ENCODE measurements around the gene MELTF.
A peak's percentile ranks its signal among the peaks of the same experiment; 100 is the strongest.
"Not testable (repeated sequence)": the region's sequence is repeated elsewhere in the genome, so short reads cannot be mapped to it uniquely, and the experiment has no call there.

MELTF gene

GRCh38 chr3:197029511-197030167 is at the start of gene MELTF:
TSS of gene MELTF (minus strand) at chr3:197029817. CDS start at chr3:197029702, 115 bp downstream.
- DNase-seq: peak; percentile 63 to 76

DNA sequence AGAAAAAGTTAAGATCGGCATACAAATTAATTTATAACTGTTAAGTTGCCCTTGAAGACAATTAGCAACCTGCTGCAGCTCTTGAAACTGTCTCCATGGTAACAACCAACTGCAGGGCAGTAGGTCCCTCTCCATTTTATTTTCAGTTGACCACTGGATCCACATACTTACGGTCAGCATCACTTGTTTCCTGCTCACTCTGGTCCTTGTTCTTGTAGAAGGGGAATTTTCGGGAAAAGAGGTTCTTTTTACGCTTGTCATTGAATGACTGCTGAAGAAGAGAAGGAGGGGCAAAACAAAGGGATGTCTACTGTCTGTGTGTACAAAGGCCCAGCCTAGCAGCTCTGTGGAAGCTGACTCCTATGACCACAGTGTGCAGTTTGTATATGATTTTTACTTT is 46.8 kb upstream of the MELTF start:
- DNase-seq: no peak

GRCh38 chr3:197068077-197068476 is 38.5 kb upstream of the MELTF start:
- DNase-seq: no peak

- no peak for DNase-seq
Measured at GRCh38 chr3:197064771-197065170, 35.2 kb upstream of the MELTF start.

DNA sequence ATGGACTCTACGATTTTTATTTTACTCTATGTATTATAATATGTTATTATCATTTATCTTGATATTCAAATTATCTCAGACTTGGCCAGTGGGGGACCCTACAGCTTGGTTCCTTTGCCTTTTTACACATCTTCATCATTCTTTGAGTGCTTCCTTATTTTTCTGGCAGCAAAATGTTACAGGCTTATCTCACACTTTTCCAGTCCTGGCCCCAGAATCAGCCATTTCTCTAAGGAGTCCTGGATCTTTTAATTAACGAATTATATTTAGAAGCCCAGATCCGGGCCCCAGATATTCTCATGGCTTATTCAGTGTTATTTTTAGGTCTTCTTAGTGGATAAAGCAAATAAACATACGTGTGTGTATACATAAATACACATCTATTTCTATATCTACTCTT is 32.8 kb upstream of the MELTF start:
- DNase-seq: no peak

DNA sequence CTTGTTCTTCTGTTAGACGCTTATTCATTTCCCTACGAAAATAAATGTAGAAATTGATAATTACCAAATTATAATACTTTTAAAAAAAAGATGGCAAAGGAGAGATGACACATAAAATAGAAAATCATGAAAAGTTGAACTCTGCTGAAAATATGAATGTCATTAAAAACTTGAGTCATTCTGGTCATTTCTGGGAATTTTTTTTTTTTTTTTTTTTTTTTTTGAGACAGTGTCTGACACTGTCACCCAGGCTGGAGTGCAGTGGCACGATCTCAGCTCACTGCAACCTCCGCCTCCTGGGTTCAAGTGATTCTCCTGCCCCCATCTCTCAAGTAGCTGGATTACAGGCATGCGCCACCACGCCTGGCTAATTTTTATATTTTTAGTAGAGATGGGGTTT is 22.0 kb upstream of the MELTF start:
- DNase-seq: not testable (repeated sequence)

DNA sequence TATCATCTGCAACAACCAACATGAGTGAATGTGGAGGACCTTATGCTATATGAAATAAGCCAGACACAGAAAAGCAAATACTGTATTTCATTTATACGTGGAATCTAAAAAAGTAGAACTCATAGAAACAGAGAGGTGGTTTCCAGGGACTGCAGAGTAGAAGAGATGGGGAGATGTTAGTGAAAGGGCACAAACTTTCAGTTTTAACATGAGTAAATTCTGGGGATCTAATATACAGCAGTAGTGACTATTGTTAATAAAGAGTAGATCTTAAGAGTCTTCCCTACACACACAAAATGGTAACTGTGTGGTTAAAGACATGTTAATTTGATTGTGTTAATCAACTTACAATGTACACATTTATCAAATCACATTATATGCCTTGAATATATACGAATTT is 20.9 kb upstream of the MELTF start:
- no peak for DNase-seq

GRCh38 chr3:197042539-197042938 is 12.9 kb upstream of the MELTF start:
- no peak for DNase-seq

DNA sequence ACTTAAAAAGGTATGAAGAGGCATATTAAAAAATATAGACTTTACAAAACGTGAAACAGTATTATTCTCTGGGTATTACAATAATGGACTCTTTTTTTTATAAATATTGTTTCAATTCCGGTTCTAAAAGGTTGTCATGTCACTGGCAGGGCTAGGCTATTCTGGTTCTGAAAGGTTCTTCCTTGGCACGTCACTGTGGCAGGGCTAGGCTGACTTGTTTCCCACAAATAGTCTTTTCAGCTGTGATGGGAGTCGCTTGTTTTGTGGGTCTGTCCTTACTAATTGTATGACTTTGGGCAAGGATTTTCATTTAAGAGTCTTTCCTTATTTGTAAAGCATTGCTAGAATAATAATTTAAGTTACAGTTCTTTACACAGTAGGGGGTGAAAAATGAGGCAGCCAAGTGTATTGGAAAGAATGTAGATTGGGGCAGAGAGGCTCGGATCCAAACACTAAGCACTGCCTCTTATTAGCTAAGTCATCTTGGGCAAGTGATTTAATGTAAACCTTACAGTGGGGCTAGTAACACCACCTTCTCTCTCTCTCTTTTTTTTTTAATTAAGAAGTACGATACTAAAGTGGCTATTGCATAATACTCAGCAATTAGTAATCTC is 12.4 kb upstream of the MELTF start:
- DNase-seq: no peak

GRCh38 chr3:197040658-197041057 is 11.0 kb upstream of the MELTF start:
- no peak for DNase-seq

- no peak for DNase-seq
Measured at GRCh38 chr3:197038679-197039462, 9.3 kb upstream of the MELTF start.

GRCh38 chr3:197035577-197035976 is 6.0 kb upstream of the MELTF start:
- no peak for DNase-seq

- not testable (repeated sequence) for DNase-seq
Measured at GRCh38 chr3:197034778-197035177, 5.2 kb upstream of the MELTF start.

- not testable (repeated sequence) for DNase-seq
Measured at GRCh38 chr3:197033764-197034163, 4.1 kb upstream of the MELTF start.

DNA sequence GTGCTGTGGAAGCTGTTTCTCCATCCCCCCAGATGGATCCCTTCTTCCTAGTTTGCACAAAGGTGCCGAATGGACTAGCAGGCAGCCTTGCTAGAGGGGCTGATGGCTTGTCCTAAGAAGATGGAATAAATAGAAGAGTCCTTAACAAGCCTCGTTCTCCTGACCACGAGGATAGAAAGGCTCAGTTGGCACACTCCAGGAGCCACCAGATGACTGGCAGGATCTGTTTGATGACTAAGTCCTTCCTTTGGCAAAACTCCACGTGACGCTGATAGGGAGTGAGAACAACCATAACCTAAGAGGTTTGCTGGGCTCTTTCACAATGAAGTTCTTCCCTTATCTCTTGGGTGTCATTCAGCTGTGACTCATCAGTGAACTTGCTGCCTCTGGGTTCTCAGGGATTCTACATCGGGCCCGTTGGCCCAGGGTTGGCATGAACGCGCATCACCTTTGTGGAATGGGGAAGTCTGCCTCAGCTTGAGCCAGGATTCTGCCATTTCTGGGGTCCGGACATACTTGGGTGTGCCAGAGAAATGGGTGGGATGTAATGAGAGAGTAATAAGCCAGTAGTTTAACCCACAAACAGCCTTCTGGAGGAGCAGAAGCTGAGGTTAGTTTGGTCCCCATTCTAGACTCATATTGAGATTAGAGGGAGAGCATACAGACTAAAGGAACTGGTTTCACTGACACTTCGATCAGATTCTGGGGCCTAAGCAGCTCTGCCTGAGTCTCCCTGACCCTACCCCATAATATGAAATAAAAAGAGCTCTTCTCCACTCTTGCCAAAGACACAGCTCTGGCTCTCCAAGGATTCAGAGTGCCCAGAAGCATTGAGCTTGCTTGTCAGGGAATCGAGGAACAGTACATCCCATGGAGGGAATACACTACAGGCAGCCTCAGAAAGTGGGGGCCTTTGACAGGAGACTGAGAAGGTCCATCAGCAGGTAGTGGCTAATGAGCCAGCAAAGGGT is 2.0 kb upstream of the MELTF start:
- peak; percentile 19 to 69 for DNase-seq

DNA sequence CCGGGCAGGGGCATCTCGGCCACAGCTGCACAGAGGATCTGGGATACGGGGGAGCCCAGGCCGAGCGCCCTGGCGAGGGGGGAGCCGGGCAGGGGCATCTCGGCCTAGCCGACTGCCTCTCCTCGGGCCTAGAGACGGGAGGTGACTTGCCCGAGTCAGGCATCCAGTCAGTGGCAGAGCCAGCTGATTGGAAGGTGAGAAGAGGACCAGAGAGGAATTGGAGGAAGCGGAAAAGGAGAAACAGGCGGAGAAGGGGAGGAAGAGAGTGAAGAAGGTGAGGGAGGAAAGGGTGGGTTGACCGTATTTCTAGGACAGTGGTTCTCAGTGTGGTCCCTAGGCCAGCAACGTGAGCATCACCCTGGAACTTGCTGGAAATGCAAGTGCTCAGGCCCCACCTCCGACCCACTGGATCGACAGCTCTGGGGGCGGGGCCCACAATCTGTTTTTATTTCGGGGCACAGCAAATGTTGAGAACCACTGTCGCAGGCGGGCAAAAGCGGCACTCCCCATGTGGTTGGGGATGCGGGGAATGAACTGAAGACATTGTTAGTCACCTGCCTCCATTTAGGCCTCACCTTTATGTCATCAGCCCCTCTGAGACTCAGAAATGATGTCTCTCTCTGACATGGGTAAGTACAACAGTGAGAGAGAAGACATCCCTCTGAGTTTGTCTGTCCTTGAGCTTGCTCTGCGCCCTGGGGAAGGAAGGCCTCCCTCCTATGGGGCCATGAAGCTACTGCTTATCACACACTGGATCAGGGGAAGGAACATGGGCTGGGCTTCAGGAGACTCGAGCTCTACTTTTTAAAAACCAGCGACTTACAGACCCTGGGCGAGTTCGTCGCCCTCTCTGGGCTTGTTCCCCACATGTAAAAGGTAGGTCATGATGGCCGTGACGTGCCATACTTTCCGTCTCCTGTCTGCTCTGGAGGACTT is 1.0 kb upstream of the MELTF start:
- no peak for DNase-seq

DNA sequence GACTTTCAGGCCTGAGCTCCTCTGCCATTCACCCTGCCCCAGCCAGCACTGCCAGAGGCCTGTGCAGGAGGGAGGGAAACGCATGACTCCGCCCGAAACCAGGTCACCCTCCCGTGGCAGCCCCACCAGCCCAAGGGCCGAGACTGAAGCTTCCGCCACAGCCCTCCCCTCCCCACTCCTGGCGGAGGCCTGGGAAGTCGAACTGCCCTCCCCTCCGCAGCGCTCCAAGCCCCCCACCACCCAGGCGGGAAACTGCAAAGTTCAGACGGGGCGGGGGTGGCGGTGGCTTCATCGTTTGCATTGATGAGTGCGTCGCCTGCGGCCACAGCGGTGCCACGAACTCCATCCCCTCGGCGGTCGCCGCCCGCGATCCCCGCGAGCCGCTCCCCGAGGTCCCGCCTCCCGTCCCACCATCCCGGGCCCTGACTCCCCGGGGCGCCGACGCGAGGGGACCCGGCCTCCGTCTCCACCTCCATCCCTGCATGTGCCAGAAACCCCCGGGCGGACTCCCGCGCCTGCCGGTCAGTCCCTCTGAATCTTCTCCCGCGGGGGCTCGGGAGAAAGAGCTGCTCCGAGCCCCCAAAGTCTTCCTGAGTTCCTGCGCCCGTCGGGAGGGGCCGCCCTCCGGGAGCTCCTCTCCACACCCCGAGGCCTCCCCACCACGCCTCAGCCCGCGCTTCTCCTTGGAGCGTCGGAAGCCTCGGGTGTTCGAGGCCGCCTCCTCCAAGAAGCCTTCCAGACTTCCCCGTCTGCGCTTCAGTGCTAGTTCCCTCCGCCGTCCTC is 698 bp downstream of the MELTF start:
- peak in 1 of 2 donors; percentile 6 for DNase-seq

DNA sequence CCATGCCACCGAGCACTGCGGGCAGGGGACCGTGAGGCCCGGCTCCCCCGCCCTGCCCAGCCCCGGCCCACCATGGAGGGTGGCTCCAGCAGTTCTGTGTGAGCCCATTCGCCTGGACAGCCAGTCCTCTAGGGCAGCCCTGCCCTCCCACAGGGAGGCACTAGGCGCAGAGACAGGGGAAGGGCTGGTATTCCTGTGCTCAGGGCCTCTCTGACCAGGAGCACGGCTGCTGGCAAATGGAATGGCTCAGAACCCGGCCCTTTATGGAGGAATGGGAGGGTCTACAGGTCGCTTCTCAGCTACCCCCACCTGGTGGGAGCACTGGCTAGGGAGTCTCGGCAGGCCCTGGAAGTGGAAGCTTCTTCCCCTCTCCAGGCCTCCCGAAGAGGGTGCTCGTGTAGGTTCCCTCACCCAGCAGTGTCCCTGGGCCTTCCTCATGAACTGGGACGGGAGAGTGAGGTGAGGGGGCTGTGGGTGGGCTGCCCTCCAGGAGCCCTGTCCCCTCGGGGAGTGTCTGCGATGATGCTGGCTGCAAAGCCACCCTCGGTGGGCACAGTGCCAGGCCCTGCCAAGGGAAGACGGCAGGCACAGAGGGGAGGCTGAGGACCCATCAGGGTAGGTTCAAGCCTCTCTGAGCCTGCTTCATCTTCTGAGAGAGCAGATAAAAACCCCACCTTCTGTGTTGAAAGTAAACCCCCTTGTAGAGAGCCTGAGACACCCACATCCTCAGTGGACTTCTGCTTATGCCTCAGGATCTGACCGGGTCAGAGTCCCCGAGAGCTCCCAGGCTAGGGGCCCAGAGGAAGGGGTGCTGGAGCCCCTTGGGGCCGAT is 1.5 kb downstream of the MELTF start:
- no peak for DNase-seq

DNA sequence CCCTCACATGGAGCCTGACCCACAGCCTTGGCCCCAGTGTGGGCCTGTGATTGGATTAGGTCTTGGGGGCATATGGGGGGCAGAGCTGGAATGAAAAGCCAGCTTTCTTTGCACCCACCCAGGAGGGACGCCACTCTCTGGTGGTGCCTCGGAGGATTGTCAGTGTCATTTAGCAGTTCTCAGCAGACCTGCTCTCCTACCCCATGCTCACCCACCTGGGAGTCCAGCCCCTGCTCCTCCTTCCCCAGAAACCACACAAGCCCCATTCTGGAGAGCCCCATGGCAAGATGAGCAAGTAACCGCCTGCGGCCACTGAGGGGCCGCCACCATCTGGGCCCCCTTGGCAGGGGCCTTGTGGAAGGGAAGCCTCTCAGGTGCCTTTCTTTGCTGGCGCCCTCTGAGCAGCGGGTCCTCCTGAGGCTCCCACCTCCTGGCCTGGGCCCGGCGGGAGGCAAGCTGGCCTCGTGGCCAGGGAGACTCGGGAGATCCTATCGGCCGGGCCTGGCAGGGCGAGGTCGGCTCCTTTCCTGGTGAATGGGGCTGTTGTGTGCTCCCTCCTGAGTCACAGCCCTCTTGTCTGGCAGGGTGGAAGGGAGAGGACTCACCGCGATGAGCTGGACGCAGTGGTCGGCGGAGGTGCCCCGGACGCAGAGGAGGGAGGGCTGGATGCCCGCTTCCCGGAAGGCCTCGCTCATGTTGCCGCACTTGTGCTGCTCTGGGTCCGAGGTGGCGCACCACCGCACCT is 2.3 kb downstream of the MELTF start:
- no peak for DNase-seq
